GM08714 (cell line): ENCODE results near the gene LCTL.

Experiments
- H3K4me3 ChIP-seq: fragments of 200-500 bp; sonication (Bioruptor generic); 2 replicates; pipeline ENCODE4 v1.5.1; 2014; ENCODE audit warnings: mild to moderate bottlenecking, low read length, inconsistent platforms
- ZNF274 ChIP-seq: IDR thresholded peaks from 2 replicates; pipeline ENCODE4 v1.6.1; 2012; ENCODE audit warnings: mild to moderate bottlenecking, low read depth, low read length

The LCTL gene

DNA sequence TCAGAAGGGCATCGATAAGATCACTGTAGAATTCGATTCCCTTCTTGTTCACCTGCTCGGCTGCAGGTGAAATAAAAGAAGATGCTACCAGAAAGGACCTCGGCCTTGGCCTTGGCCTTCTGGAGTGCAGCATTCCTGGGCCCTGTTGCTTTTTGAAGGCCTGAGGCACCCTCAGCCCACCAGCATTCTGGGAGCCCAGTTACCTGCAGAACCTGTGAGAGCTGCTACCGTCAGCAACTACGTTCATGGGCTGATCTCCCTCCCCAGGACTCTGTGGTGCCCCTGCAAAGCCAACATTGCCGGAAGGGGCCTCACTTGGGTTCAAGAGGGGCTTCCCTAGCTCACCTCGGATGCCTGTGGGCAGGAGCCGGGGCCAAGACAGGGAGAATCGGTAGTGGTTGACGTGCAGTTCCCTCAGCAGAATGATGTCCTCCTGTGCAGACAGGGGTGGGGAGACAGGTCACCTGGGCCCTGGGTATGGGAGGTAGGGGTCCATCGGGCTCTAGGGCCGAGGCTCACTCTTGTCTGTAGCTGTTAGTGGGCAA is 2.2 kb downstream of the LCTL start:
- no peak for TF ChIP-seq ZNF274
- no peak overlapping the region for H3K4me3 ChIP-seq

DNA sequence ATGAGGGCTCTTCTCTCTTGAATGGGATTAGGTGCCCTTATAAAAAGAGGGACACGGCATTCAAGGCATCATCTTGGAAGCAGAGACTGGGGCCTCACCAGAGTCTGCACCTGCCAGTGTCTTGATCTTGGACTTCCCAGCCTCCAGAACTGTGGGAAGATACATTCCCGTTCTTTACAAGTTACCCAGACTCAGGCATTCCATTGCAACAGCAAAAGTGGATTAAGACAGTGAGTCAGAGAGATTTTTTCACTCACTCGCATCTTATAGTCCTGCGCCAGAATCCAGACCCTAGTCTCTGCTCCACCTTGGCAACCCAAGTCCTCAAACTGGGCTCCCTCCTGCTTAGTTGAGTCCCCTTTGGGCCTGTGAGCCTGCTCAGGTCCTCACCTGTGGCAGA is 2.7 kb downstream of the LCTL start:
- no peak for TF ChIP-seq ZNF274
- H3K4me3 ChIP-seq = no peak overlapping the region

DNA sequence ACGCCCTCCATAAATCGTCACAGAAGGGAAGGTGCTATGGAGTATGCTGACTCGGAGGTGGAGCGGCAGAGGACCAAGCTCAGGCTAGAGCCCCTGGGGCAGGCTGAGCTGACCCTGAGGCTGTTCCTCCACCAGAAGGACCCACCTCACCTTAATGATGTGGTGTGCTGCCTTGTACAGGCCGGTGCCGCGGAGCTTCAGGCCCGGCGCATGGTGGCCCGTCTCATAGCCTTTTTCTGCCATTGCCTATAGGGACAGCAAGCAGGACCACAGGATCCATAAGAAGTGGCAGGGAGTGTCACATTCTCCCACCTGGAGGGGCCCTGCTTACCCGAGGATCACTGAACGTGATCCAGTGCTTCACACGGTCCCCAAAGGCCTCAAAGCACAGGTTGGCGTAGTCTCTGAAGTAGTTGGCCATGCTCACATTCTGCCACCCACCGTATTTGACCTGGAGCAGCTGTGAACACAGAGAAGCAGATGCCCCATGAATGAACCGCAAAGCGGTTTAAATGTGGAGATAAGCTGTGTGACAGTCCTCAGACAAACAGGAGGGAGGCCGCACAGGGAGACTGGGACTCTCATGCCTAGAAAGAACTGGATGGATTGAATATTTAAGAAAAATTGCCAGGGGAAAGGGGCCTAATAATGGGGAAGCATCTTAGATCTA is 4.8 kb downstream of the LCTL start:
- H3K4me3 ChIP-seq = no peak overlapping the region
- no peak for TF ChIP-seq ZNF274

- TF ChIP-seq ZNF274 = no peak
- H3K4me3 ChIP-seq = no peak overlapping the region
Observed at GRCh38 chr15:66558271-66558670, 7.5 kb downstream of the LCTL start.

DNA sequence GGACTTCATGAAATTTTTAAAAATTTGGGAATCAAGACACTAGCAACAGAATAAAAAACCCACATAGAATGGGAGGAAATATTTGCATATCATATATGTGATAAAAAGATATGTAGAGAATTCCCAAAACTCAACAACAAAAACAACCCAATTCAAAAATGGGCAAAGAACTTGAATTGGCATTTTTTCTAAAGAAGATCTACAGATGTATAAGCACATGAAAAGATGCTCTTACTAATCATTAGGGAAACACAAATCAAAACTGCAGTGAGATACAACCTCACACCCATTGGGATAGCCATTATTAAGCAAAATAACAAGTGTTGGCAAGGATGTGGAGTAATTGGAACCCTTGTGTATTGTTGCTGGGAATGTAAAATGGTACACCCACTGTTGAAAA is 10.1 kb downstream of the LCTL start:
- TF ChIP-seq ZNF274 = no peak
- H3K4me3 ChIP-seq = no peak overlapping the region

DNA sequence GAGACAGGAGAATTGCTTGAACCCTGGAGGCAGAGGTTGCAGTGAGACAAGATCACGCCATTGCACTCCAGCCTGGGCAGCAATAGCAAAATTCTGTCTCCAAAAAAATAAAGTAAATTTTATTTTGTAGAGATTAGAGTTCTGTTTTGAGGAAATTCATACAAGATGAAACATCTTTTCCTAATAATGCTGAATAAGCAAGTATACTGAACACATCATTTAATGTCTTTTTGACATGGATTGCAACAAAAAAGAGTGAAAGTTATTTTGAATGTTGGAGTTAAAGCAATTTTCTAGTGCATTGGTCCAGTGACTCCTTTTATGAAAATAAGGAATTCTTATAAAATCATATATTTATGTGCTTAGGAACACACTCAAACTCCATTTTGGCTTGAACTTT is 20.5 kb downstream of the LCTL start:
- no peak for TF ChIP-seq ZNF274
- H3K4me3 ChIP-seq = no peak overlapping the region

DNA sequence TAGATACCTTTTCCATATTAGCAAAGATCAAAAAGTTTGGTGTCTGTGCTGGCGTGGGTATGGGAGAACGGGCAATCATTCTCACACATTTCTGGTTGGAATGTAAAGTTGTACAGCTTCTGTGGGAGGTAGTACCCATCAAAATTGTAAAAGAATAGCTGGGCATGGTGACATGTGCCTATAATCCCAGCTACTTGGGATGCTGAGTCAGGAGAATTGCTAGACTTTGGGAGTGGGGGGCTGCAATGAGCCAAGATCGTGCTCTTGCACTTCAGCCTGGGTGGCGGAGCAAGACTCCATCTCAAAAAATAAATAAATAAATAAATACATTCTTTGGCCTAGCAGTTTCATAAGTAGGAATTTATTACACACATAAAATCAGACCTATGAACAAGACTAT is 22.9 kb downstream of the LCTL start:
- H3K4me3 ChIP-seq = no peak overlapping the region
- no peak for TF ChIP-seq ZNF274

GRCh38 chr15:66535056-66535455 is 30.7 kb downstream of the LCTL start:
- H3K4me3 ChIP-seq = no peak overlapping the region
- TF ChIP-seq ZNF274 = no peak

DNA sequence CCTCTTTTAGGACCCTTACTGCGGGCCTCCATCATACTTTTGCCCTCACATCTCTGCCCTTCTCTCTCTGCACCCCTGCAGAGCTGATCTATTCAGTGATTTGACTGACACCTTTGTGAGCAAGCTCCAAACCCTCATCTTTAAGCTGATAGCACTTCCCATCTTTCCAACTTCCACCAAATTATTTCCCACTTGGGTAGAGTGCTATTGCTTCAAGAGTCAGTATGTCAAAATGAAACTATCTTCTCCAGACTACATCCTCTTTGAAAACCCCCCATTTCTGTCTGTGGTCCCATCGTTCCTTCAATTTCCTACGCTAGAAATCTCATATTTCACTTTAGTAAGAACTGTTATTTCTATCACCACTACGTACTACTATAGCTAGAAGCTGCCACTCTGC is 41.0 kb downstream of the LCTL start:
- TF ChIP-seq ZNF274 = no peak
- no peak overlapping the region for H3K4me3 ChIP-seq

GRCh38 chr15:66523926-66524325 is 41.9 kb downstream of the LCTL start:
- no peak for TF ChIP-seq ZNF274

DNA sequence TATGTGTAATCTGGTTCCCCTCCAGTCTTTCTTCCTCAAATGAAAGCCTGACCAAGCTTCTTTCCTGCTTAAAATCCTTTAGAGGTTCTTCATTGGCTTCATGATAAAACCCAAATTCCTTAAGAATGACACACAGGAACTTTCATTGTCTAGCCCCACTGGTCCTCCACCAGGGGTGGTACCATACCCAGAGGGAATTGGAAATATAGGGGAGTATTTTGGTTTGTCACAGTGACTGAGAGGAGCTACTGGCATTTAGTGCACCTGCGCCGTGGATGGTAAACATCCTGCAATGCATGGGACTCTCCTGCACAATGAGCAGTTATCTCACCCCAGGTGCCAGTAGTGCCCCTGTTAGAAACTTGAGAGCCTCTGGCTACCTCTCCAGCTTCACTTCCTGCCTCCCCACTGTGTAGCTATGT is 49.9 kb downstream of the LCTL start:
- no peak overlapping the region for H3K4me3 ChIP-seq
- TF ChIP-seq ZNF274 = no peak

More at GRCh38 chr15:66523926-66524325, 41.9 kb downstream of the LCTL start:
- no peak overlapping the region for H3K4me3 ChIP-seq

DNA sequence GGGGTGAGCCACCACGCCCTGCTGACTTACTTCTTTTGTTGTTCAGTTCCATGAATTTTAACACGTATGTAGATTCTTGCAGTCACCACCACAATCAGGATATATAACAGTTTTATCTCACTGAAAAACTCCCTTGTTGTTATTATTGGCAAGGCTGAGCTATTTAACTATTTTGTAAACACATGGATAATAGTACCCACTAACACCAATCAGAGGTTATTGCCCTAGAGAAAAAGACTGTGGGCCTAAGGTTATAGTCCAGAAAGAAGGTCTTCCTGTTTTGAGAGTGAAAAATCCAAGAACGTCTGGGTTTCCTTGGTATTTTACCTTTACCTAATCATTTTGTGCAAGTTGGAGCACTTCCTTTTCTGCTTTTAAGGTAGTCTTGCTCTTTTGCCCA is 51.2 kb downstream of the LCTL start:
- no peak overlapping the region for H3K4me3 ChIP-seq
- TF ChIP-seq ZNF274 = no peak

DNA sequence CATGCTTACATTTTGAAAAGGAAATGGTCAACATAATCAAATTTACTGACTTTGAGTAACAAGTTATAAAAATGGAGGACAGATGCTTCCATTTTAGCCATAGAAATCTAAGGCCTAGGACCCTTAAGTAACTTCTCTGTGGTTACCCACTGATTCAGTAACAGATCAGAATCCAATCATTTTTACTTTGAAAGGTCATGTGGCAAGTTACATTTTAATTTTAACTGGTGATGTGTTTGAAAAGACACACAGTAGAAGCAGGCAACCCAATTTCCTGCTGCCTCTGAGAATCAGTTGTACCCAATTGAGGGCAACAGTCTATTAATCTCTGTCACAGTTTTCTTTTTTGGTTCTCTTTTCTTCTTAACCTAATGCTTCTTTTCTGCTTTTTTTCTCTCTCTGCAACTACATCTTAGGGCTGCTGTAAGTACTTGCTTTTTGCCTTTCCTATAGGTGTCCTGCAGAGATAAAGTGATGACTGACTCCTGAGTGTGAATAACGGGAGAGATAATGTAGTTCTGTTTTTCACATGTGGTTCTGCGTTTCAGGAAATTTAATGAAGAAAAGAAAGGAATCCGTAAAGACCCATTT is 57.4 kb downstream of the LCTL start:
- no peak for TF ChIP-seq ZNF274
- no peak overlapping the region for H3K4me3 ChIP-seq

DNA sequence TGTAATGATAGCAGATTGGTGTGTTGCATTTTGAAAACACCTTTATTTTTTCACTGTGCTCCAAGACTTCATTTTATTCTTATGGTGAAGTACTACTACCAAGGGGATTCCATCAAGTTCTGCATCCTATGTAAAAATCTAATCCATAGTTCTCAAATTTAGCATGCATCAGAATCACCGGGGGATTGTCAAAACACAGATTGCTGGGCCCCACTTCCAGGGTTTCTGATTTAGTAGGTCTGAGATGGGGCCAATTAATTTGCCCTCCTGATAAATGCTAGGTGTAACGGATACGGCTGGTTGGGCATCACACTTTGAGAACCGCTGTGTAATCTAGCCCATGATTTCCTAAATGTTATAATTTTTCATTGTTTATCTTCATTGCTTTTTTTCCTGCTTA is 60.0 kb downstream of the LCTL start:
- no peak for TF ChIP-seq ZNF274
- H3K4me3 ChIP-seq = peak overlapping the region; percentile 97

GRCh38 chr15:66505430-66505811 is 60.4 kb downstream of the LCTL start:
- no peak for TF ChIP-seq ZNF274
- H3K4me3 ChIP-seq = peak overlapping the region; percentile 97
